ENCODE results near the gene ARFGEF3.

DNA sequence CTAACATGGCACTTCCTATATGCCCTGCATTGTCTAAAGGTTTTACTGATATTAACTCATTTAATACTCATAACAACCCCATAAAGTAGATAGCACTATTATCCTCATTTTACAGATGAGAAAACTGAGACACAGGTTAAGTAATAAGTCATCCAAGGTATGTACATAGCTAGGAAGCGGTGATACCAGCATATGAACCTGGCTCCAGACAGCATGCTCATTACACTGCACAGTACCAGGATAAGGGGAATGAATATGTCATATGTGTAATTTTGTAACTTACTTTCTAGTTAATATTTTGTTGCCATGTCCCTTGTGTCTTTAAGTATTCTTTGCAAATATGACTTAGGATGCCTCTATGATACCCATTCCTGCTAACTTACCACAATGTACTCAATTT lies 109.7 kb downstream of the ARFGEF3 start:
- TF ChIP-seq, protein P1, sequence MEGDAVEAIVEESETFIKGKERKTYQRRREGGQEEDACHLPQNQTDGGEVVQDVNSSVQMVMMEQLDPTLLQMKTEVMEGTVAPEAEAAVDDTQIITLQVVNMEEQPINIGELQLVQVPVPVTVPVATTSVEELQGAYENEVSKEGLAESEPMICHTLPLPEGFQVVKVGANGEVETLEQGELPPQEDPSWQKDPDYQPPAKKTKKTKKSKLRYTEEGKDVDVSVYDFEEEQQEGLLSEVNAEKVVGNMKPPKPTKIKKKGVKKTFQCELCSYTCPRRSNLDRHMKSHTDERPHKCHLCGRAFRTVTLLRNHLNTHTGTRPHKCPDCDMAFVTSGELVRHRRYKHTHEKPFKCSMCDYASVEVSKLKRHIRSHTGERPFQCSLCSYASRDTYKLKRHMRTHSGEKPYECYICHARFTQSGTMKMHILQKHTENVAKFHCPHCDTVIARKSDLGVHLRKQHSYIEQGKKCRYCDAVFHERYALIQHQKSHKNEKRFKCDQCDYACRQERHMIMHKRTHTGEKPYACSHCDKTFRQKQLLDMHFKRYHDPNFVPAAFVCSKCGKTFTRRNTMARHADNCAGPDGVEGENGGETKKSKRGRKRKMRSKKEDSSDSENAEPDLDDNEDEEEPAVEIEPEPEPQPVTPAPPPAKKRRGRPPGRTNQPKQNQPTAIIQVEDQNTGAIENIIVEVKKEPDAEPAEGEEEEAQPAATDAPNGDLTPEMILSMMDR (conservative IDR thresholded peaks at IDR 0.05; ENCODE audit: low read depth, low read length), result no peak
- TF ChIP-seq EZH2 (IDR thresholded peaks at IDR 0.05; ENCODE audit: borderline replicate concordance, low read depth, low read length, poor library complexity, severe bottlenecking), result no peak

Measured in A673 (cell line).